Neural progenitor cell (in vitro differentiated cells): ENCODE data around the gene NR1H4. TPM values are rescaled to one million over a fixed set of nuclear protein-coding genes. Genes with fewer than 3 reads are reported as not detected.
"Not testable (repeated sequence)": the region's sequence is repeated elsewhere in the genome, so short reads cannot be mapped to it uniquely, and the experiment has no call there.

ENCODE experiments used
- DNase-seq: peaks from one replicate; pipeline ENCODE4 v3.0.0-alpha.2; 2016; ENCODE audit warnings: low spot score
- H2AFZ ChIP-seq: fragments of 200-600 bp; sonication (generic); replicated peaks from 2 replicates; pipeline ENCODE4 v1.6.1; 2016; ENCODE audit warnings: antibody characterized with exemption
- H3F3A ChIP-seq: fragments of 200-600 bp; sonication (generic); 2 replicates; pipeline ENCODE4 v1.6.1; 2016; ENCODE audit warnings: antibody characterized with exemption, low read depth
- H3K27ac ChIP-seq: fragments of 200-600 bp; sonication (generic); 2 replicates; pipeline ENCODE4 v1.5.1; 2016; ENCODE audit warnings: mild to moderate bottlenecking
- H3K27me3 ChIP-seq: fragments of 200-600 bp; sonication (generic); 2 replicates; pipeline ENCODE4 v1.6.1; 2016; ENCODE audit warnings: mild to moderate bottlenecking, moderate library complexity
- H3K36me3 ChIP-seq: fragments of 200-600 bp; sonication (generic); 2 replicates; pipeline ENCODE4 v1.5.1; 2016
- H3K4me1 ChIP-seq: fragments of 200-600 bp; sonication (generic); 2 replicates; pipeline ENCODE4 v1.6.1; 2016; ENCODE audit warnings: mixed run types
- H3K4me2 ChIP-seq: fragments of 200-600 bp; sonication (generic); 2 replicates; pipeline ENCODE4 v1.6.1; 2016
- H3K4me3 ChIP-seq: fragments of 200-600 bp; sonication (generic); 2 replicates; pipeline ENCODE4 v1.5.1; 2016
- H3K79me2 ChIP-seq: fragments of 200-600 bp; sonication (generic); 2 replicates; pipeline ENCODE4 v1.6.1; 2016; ENCODE audit warnings: low read depth
- H3K9ac ChIP-seq: fragments of 200-600 bp; sonication (generic); 2 replicates; pipeline ENCODE4 v1.6.1; 2016
- H3K9me3 ChIP-seq: fragments of 200-600 bp; sonication (generic); 2 replicates; pipeline ENCODE4 v1.5.1; 2016; ENCODE audit warnings: low read depth
- H4K20me1 ChIP-seq: fragments of 200-600 bp; sonication (generic); 2 replicates; pipeline ENCODE4 v1.6.1; 2016; ENCODE audit warnings: low read depth
- H3K27ac Mint-ChIP-seq: 3 replicates; pipeline ENCODE4 v1.8.0; 2021; ENCODE audit warnings: mixed read lengths
- H3K27me3 Mint-ChIP-seq: 2 replicates; pipeline ENCODE4 v1.8.0; 2022; ENCODE audit warnings: low read depth, mild to moderate bottlenecking, inconsistent platforms, moderate library complexity, mixed read lengths; ENCODE audit not compliant: insufficient read depth
- H3K36me3 Mint-ChIP-seq: 3 replicates; pipeline ENCODE4 v1.8.0; 2021; ENCODE audit warnings: mixed read lengths
- H3K4me1 Mint-ChIP-seq: 3 replicates; pipeline ENCODE4 v1.8.0; 2021; ENCODE audit warnings: mixed read lengths
- H3K4me3 Mint-ChIP-seq: 3 replicates; pipeline ENCODE4 v1.8.0; 2021; ENCODE audit warnings: mild to moderate bottlenecking, moderate library complexity, mixed read lengths
- H3K9me3 Mint-ChIP-seq: 3 replicates; pipeline ENCODE4 v1.8.0; 2020; ENCODE audit warnings: mixed read lengths
- EZH2 ChIP-seq: fragments of 200-600 bp; sonication (generic); IDR thresholded peaks from 2 replicates; pipeline ENCODE4 v1.6.1; 2017; ENCODE audit warnings: antibody characterized with exemption, mild to moderate bottlenecking, moderate library complexity
- EZH2phosphoT487 ChIP-seq: fragments of 200-600 bp; sonication (generic); IDR thresholded peaks from 2 replicates; pipeline ENCODE4 v1.6.1; 2017; ENCODE audit warnings: antibody characterized with exemption
- total RNA-seq: library from RNA; depleted of rRNA; stranded (reverse); fragments of >200 nt; gene quantifications from 2 replicates; pipeline ENCODE4 v1.2.3, GENCODE V29; 2015; ENCODE audit warnings: low replicate concordance
- TF ChIP-seq, protein P1 (sequence below): fragments of 200-600 bp; sonication (generic); IDR thresholded peaks from 2 replicates; pipeline ENCODE4 v1.5.1; 2017; ENCODE audit warnings: antibody characterized with exemption, mild to moderate bottlenecking

The NR1H4 gene
- total RNA-seq, 1 donor from 2014 or later: not detected

DNA sequence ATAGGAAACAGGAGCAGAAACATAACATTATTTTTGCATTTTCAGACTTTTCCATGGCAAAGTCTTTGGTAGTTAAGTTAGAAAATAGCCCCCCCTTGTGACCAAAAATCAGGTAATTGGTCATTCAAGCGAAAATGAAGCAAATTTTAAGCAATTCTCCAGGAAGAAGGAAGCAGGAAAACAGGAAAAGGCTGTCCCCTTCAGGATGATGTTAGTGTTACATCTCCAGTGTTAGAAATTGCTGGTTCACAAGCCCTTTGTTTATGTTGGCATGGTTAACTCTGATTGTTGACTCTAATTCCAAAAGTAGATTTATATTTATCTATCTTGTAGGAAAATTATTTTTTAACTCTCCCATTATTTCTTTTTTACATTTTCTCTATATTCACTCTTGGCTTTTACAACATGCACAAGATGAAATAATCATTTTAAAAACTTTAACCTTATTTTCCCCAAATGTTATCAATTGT lies 81.0 kb downstream of the NR1H4 start:
- H3K36me3 ChIP-seq: no peaks in the 10 kb centered on the region
- Mint-ChIP-seq H3K4me1 (peaks cover 13% of the 10 kb centered on the region), H3K4me3 (no peak overlapping the region), H3K36me3 (no peaks in the 10 kb centered on the region), H3K27ac (no peak overlapping the region), H3K27me3 (peaks cover 3% of the 10 kb centered on the region), H3K9me3 (peaks cover 3% of the 10 kb centered on the region)
- H3F3A ChIP-seq: no peaks in the 10 kb centered on the region
- H3K27me3 ChIP-seq: no peaks in the 10 kb centered on the region
- H3K4me1 ChIP-seq: no peaks in the 10 kb centered on the region
- H2AFZ ChIP-seq: no peak overlapping the region
- no peak overlapping the region for H3K4me3 ChIP-seq
- no peak overlapping the region for H3K4me2 ChIP-seq
- H3K79me2 ChIP-seq: no peaks in the 10 kb centered on the region
- no peak overlapping the region for H3K9ac ChIP-seq
- DNase-seq: peak; percentile 82
- no peaks in the 10 kb centered on the region for H4K20me1 ChIP-seq
- no peak overlapping the region for H3K27ac ChIP-seq
- TF ChIP-seq EZH2phosphoT487: no peak
- no peak for TF ChIP-seq EZH2
- TF ChIP-seq, protein P1, sequence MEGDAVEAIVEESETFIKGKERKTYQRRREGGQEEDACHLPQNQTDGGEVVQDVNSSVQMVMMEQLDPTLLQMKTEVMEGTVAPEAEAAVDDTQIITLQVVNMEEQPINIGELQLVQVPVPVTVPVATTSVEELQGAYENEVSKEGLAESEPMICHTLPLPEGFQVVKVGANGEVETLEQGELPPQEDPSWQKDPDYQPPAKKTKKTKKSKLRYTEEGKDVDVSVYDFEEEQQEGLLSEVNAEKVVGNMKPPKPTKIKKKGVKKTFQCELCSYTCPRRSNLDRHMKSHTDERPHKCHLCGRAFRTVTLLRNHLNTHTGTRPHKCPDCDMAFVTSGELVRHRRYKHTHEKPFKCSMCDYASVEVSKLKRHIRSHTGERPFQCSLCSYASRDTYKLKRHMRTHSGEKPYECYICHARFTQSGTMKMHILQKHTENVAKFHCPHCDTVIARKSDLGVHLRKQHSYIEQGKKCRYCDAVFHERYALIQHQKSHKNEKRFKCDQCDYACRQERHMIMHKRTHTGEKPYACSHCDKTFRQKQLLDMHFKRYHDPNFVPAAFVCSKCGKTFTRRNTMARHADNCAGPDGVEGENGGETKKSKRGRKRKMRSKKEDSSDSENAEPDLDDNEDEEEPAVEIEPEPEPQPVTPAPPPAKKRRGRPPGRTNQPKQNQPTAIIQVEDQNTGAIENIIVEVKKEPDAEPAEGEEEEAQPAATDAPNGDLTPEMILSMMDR: peak; percentile 94
- no peaks in the 10 kb centered on the region for H3K9me3 ChIP-seq

DNA sequence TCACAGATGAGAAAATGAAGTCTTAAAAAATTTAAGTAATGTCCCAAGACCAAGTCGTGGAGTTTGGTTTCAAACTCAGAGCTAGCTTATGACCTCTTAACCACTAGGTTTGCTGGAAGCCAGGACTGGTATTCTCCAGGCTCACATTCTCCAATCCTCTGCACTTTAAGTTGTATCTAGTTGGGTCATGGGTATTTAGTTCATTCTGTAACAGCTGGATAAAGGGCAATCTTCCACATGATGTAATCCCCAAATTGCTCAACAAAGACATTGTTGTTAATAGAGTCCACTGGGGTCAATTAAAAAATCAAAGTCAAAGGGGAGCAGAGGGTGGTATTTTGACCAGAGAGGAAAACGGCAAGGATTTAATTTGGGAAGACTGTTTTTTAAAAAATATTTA lies 82.1 kb downstream of the NR1H4 start:
- H3K4me3 Mint-ChIP-seq: no peak overlapping the region
- H3K36me3 Mint-ChIP-seq: no peaks in the 10 kb centered on the region
- H3K4me3 ChIP-seq: no peak overlapping the region
- no peaks in the 10 kb centered on the region for H3K4me1 ChIP-seq
- no peak overlapping the region for H2AFZ ChIP-seq
- H3K9ac ChIP-seq: no peak overlapping the region
- H3K4me1 Mint-ChIP-seq: peaks cover 13% of the 10 kb centered on the region
- no peak for DNase-seq
- no peaks in the 10 kb centered on the region for H3F3A ChIP-seq
- H4K20me1 ChIP-seq: no peaks in the 10 kb centered on the region
- no peaks in the 10 kb centered on the region for H3K36me3 ChIP-seq
- peaks cover 3% of the 10 kb centered on the region for H3K27me3 Mint-ChIP-seq
- TF ChIP-seq EZH2: no peak
- TF ChIP-seq EZH2phosphoT487: no peak
- TF ChIP-seq, protein P1: no peak
- no peaks in the 10 kb centered on the region for H3K79me2 ChIP-seq
- no peak overlapping the region for H3K4me2 ChIP-seq
- no peak overlapping the region for H3K27ac ChIP-seq
- no peak overlapping the region for H3K27ac Mint-ChIP-seq
- H3K9me3 ChIP-seq: no peaks in the 10 kb centered on the region
- no peaks in the 10 kb centered on the region for H3K27me3 ChIP-seq
- peaks cover 3% of the 10 kb centered on the region for H3K9me3 Mint-ChIP-seq

DNA sequence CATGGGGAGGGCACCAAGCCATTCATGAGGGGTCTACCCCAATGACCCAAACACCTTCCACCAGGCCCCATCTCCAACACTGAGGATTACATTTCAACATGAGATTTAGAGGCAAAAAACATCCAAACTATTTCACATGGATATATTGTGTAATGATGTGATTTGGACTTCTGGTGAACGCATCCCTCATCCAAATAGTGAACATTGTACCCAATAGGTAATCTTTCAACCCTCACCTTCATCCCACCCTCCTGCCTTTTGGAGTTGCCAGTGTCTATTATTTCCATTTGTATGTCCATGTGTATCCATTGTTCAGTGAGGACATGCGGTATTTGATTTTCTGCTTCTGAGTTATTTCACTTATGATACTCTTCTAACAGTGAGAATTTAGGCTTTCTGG lies 83.7 kb downstream of the NR1H4 start:
- H3K4me2 ChIP-seq: no peak overlapping the region
- TF ChIP-seq EZH2phosphoT487: no peak
- TF ChIP-seq EZH2: no peak
- TF ChIP-seq, protein P1: no peak
- H3F3A ChIP-seq: no peaks in the 10 kb centered on the region
- no peak for DNase-seq
- peaks cover 13% of the 10 kb centered on the region for H3K4me1 Mint-ChIP-seq
- no peaks in the 10 kb centered on the region for H3K36me3 Mint-ChIP-seq
- no peak overlapping the region for H2AFZ ChIP-seq
- no peaks in the 10 kb centered on the region for H3K36me3 ChIP-seq
- H3K79me2 ChIP-seq: no peaks in the 10 kb centered on the region
- peaks cover 3% of the 10 kb centered on the region for H3K9me3 Mint-ChIP-seq
- no peak overlapping the region for H3K4me3 ChIP-seq
- no peaks in the 10 kb centered on the region for H3K27me3 ChIP-seq
- no peaks in the 10 kb centered on the region for H3K9me3 ChIP-seq
- H3K27ac Mint-ChIP-seq: no peak overlapping the region
- no peak overlapping the region for H3K27ac ChIP-seq
- H4K20me1 ChIP-seq: no peaks in the 10 kb centered on the region
- H3K9ac ChIP-seq: no peak overlapping the region
- H3K4me3 Mint-ChIP-seq: no peak overlapping the region
- peaks cover 3% of the 10 kb centered on the region for H3K27me3 Mint-ChIP-seq
- no peaks in the 10 kb centered on the region for H3K4me1 ChIP-seq

DNA sequence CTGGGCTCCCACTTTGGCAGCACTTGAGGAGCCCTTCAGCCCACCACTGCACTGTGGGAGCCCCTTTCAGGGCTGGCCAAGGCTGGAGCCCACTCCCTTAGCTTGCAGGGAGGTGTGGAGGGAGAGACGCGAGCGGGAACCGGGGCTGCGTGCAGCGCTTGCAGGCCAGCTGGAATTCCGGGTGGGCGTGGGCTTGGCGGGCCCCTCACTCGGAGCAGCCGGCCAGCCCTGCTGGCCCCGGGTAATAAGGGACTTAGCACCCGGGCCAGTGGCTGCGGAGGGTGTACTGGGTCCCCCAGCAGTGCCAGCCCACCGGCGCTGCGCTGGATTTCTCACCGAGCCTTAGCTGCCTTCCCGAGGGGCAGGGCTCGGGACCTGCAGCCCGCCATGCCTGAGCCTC lies 85.6 kb downstream of the NR1H4 start:
- not testable (repeated sequence) for H3K79me2 ChIP-seq, H3K4me3 Mint-ChIP-seq, H2AFZ ChIP-seq, H3K27me3 Mint-ChIP-seq, H3K9me3 Mint-ChIP-seq, H3K4me1 Mint-ChIP-seq, H3K4me3 ChIP-seq, DNase-seq, H3F3A ChIP-seq, H3K27me3 ChIP-seq, H3K27ac ChIP-seq, H3K9ac ChIP-seq, H3K4me2 ChIP-seq, H4K20me1 ChIP-seq, H3K36me3 ChIP-seq, H3K36me3 Mint-ChIP-seq, H3K9me3 ChIP-seq, H3K27ac Mint-ChIP-seq
- peaks cover 15% of the 10 kb centered on the region for H3K4me1 ChIP-seq
